Measurements from ENCODE around the gene AADAC. TPM values are rescaled to one million over a fixed set of nuclear protein-coding genes. Genes with fewer than 3 reads are reported as not detected.

Gene AADAC
- total and polyA plus RNA-seq, 2 of the 13 experiments (the other 11 are each of a cell fraction or from before 2014, with no cell fraction given), result 0.87 to 1.5 TPM

DNA sequence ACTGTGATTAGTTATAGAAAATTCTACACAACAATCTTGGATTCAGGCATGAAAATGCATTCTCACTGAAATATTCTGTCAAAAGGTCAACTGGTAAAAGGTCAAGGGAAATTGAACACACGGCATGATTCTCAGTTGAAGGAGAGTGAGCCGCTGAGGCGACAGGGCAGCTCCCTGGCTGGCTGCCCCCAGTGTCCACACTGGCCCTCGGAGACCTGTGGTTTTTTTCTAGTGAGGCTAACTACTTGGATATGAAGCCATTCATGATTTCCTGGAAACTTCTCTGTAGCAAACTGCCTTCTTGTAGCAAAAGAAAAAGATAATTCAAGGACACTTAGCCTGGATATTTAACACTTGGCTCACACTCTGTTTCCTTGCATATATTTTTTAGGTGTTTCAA is 43.0 kb upstream of the AADAC start (continued):
- TF ChIP-seq ERF (CRISPR knock-in tag; IDR thresholded peaks at IDR 0.05) (peak; percentile 62; the same call in 1 of the 2 replicates), TSC22D2 (CRISPR knock-in tag; IDR thresholded peaks at IDR 0.05; ENCODE audit: borderline replicate concordance) (0 out of 2 replicates have a peak, but pooled peaks have one; percentile 34), POGZ (CRISPR knock-in tag; IDR thresholded peaks at IDR 0.05) (no peak), ZNF280B (CRISPR knock-in tag; IDR thresholded peaks at IDR 0.05; ENCODE audit: borderline replicate concordance) (no peak), HOXA3 (CRISPR knock-in tag; IDR thresholded peaks at IDR 0.05) (peak; percentile 43; the same call in 1 of the 2 replicates), SSRP1 (CRISPR knock-in tag; IDR thresholded peaks at IDR 0.05) (no peak), ZFP1 (CRISPR knock-in tag; IDR thresholded peaks at IDR 0.05) (no peak), KDM6A (CRISPR knock-in tag; IDR thresholded peaks at IDR 0.05; ENCODE audit: low read depth) (peak; percentile 40; the same call in 1 of the 2 replicates), TBX3 (IDR thresholded peaks at IDR 0.05; ENCODE audit: borderline replicate concordance) (0 out of 2 replicates have a peak, but pooled peaks have one; percentile 18), ZNF333 (CRISPR knock-in tag; IDR thresholded peaks at IDR 0.05; ENCODE audit: borderline replicate concordance) (no peak), BATF2 (CRISPR knock-in tag; IDR thresholded peaks at IDR 0.05) (no peak), ZNF143 (CRISPR knock-in tag; IDR thresholded peaks at IDR 0.05) (no peak), NR2F1 (CRISPR knock-in tag; IDR thresholded peaks at IDR 0.05) (peak; percentile 89 to 90), NR2F6 (IDR thresholded peaks at IDR 0.05) (peak; percentile 91), NR2F6 (CRISPR knock-in tag; IDR thresholded peaks at IDR 0.05) (peak; percentile 94), NFYC (CRISPR knock-in tag; IDR thresholded peaks at IDR 0.05) (no peak), ZBTB42 (CRISPR knock-in tag; IDR thresholded peaks at IDR 0.05) (no peak), HNRNPK (IDR thresholded peaks at IDR 0.05; ENCODE audit: low read depth, low read length, poor library complexity, severe bottlenecking) (no peak), PPARG (CRISPR knock-in tag; conservative IDR thresholded peaks at IDR 0.05) (peak; percentile 96), ZNF850 (CRISPR knock-in tag; conservative IDR thresholded peaks at IDR 0.05) (no peak)
- TF ChIP-seq, protein P1, sequence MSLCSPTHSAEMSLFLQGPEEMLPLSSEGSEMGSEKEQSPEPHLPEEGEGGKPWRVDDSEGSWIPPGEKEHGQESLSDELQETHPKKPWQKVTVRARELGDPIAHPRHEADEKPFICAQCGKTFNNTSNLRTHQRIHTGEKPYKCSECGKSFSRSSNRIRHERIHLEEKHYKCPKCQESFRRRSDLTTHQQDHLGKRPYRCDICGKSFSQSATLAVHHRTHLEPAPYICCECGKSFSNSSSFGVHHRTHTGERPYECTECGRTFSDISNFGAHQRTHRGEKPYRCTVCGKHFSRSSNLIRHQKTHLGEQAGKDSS (CRISPR knock-in tag; IDR thresholded peaks at IDR 0.05; ENCODE audit: borderline replicate concordance, low read depth), result no peak
- TF ChIP-seq, protein P2, sequence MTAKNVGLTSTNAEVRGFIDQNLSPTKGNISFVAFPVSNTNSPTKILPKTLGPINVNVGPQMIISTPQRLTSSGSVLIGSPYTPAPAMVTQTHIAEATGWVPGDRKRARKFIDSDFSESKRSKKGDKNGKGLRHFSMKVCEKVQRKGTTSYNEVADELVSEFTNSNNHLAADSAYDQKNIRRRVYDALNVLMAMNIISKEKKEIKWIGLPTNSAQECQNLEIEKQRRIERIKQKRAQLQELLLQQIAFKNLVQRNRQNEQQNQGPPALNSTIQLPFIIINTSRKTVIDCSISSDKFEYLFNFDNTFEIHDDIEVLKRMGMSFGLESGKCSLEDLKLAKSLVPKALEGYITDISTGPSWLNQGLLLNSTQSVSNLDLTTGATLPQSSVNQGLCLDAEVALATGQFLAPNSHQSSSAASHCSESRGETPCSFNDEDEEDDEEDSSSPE (CRISPR knock-in tag; IDR thresholded peaks at IDR 0.05), result no peak
- TF ChIP-seq, protein P3, sequence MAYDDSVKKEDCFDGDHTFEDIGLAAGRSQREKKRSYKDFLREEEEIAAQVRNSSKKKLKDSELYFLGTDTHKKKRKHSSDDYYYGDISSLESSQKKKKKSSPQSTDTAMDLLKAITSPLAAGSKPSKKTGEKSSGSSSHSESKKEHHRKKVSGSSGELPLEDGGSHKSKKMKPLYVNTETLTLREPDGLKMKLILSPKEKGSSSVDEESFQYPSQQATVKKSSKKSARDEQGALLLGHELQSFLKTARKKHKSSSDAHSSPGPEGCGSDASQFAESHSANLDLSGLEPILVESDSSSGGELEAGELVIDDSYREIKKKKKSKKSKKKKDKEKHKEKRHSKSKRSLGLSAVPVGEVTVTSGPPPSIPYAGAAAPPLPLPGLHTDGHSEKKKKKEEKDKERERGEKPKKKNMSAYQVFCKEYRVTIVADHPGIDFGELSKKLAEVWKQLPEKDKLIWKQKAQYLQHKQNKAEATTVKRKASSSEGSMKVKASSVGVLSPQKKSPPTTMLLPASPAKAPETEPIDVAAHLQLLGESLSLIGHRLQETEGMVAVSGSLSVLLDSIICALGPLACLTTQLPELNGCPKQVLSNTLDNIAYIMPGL (CRISPR knock-in tag; IDR thresholded peaks at IDR 0.05; ENCODE audit: borderline replicate concordance in 1 of 2, low read depth in 1 of 2), result no peak
- TF ChIP-seq, protein P4, sequence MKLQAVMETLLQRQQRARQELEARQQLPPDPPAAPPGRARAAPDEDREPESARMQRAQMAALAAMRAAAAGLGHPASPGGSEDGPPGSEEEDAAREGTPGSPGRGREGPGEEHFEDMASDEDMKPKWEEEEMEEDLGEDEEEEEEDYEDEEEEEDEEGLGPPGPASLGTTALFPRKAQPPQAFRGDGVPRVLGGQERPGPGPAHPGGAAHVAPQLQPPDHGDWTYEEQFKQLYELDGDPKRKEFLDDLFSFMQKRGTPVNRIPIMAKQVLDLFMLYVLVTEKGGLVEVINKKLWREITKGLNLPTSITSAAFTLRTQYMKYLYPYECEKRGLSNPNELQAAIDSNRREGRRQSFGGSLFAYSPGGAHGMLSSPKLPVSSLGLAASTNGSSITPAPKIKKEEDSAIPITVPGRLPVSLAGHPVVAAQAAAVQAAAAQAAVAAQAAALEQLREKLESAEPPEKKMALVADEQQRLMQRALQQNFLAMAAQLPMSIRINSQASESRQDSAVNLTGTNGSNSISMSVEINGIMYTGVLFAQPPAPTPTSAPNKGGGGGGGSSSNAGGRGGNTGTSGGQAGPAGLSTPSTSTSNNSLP (IDR thresholded peaks at IDR 0.05; ENCODE audit: low read depth, low read length), result peak; percentile 64; the same call in 1 of the 2 replicates
